Stimulated activated CD8-positive, alpha-beta memory T cell treated with anti-CD3 and anti-CD28 coated beads, Interleukin-7, amount 100 ng/mL, for 24 hours (primary cell): ENCODE data around the gene DUSP10.

ENCODE experiments used
- DNase-seq: peaks from one replicate; pipeline ENCODE4 v3.0.0-alpha.2; 2020; ENCODE audit warnings: low read depth

DUSP10 gene

GRCh38 chr1:221729771-221730330, 12.0 kb downstream of the DUSP10 start:
- no peak for DNase-seq

- no peak for DNase-seq
These were observed 13.8 kb downstream of the DUSP10 start for GRCh38 chr1:221728037-221728505.

GRCh38 chr1:221727146-221728036, 14.5 kb downstream of the DUSP10 start:
- no peak for DNase-seq

- no peak for DNase-seq
These were observed 15.9 kb downstream of the DUSP10 start for GRCh38 chr1:221725735-221726672.

GRCh38 chr1:221724931-221725605, 16.8 kb downstream of the DUSP10 start:
- DNase-seq = no peak

- no peak for DNase-seq
These were observed 18.0 kb downstream of the DUSP10 start for GRCh38 chr1:221723848-221724236.

- DNase-seq = no peak
These were observed 18.7 kb downstream of the DUSP10 start for GRCh38 chr1:221723018-221723847.

- DNase-seq = no peak
These were observed 19.5 kb downstream of the DUSP10 start for GRCh38 chr1:221722254-221723017.

GRCh38 chr1:221720545-221720944, 21.3 kb downstream of the DUSP10 start:
- no peak for DNase-seq

- DNase-seq = no peak
These were observed 21.9 kb downstream of the DUSP10 start for GRCh38 chr1:221719987-221720386.

GRCh38 chr1:221719278-221719597, 22.7 kb downstream of the DUSP10 start:
- no peak for DNase-seq

GRCh38 chr1:221718381-221719277, 23.3 kb downstream of the DUSP10 start:
- no peak for DNase-seq

- no peak for DNase-seq
These were observed 24.4 kb downstream of the DUSP10 start for GRCh38 chr1:221717485-221717853.

GRCh38 chr1:221716713-221717484, 25.0 kb downstream of the DUSP10 start:
- no peak for DNase-seq

- no peak for DNase-seq
These were observed 26.3 kb downstream of the DUSP10 start for GRCh38 chr1:221715321-221716169.

- no peak for DNase-seq
These were observed 27.4 kb downstream of the DUSP10 start for GRCh38 chr1:221714227-221715152.
